ENCODE results near the gene SPC24. TPM values are rescaled to one million over a fixed set of nuclear protein-coding genes. Genes with fewer than 3 reads are reported as not detected.

Gene SPC24
- total and polyA plus RNA-seq, 2 donors (not counting 3 experiments of a cell fraction or from before 2014, with no cell fraction given): 19.8 to 70.0 TPM

DNA sequence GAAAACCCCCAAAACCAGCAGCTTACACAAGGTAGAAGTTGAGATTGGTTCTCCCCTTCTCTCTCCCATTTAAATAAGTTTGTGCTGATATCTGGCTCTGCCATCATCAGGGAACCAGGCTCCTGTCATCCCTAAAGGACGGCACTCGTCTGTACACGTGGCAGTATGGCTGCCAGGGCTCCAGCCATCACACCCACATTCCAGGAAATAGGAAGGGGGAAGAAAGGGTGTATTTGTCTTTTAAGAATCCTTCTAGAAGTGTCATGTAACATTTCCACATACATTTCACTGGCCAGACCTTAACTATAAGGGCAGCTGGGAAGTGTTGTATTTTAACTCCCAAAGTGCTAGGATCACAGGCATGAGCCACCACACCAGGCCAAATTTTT is 10.1 kb downstream of the SPC24 start:
- FAIRE-seq (no peak), DNase-seq (ENCODE audit: low read depth, low spot score) (no peak)
- H2AFZ ChIP-seq (ENCODE audit: low read depth, low read length): no peak overlapping the region
- TF ChIP-seq EZH2 (IDR thresholded peaks at IDR 0.05; ENCODE audit: borderline replicate concordance, low read depth, low read length, severe bottlenecking) (no peak), CTCF (IDR thresholded peaks at IDR 0.05; ENCODE audit: extremely low read depth in 1 of 2, insufficient read depth in 1 of 2, low read depth in 1 of 2, low read length in 2 of 2) (no peak), GATA2 (IDR thresholded peaks at IDR 0.05; ENCODE audit: insufficient read depth, insufficient read length, low read depth, low read length) (no peak), FOS (IDR thresholded peaks at IDR 0.05; ENCODE audit: borderline replicate concordance, insufficient read depth, low read length) (no peak)
- ChIA-PET POLR2A (no interaction called here), CTCF (no interaction called here)
- peaks cover 5% of the 10 kb centered on the region for H3K79me2 ChIP-seq (ENCODE audit: control insufficient read depth, insufficient read depth, low read length)
- H3K9me1 ChIP-seq (replicated peaks; ENCODE audit: control insufficient read depth, extremely low read depth, insufficient read depth, low read length): no peaks in the 10 kb centered on the region
- no peaks in the 10 kb centered on the region for H3K9me3 ChIP-seq (replicated peaks; ENCODE audit: control insufficient read depth, insufficient read depth, low read length)
- no peak overlapping the region for H3K27ac ChIP-seq (ENCODE audit: insufficient read depth, low read depth, low read length)
- no peak overlapping the region for H3K4me2 ChIP-seq (ENCODE audit: insufficient read depth, low read length)
- no peak overlapping the region for H3K9ac ChIP-seq (replicated peaks; ENCODE audit: extremely low read depth, insufficient read depth, low read length)
- no peaks in the 10 kb centered on the region for H3K36me3 ChIP-seq (ENCODE audit: control insufficient read depth in 2 of 2, extremely low read depth in 1 of 2, insufficient read depth in 2 of 2, low read length in 2 of 2)
- H3K27me3 ChIP-seq (ENCODE audit: control insufficient read depth in 2 of 2, insufficient read depth in 2 of 2, low read length in 2 of 2): no peaks in the 10 kb centered on the region
- no TSS peak for BruUV-seq (replicated peaks)
- dilution Hi-C loops (cut with MboI; ENCODE audit: extremely low pct_ligation_motif_present, low sequenced_read_pairs): no loop called here
- intact Hi-C loops (cut with micrococcal nuclease): no loop called here
- H4K20me1 ChIP-seq (replicated peaks; ENCODE audit: control insufficient read depth, extremely low read depth, insufficient read depth, low read length): no peaks in the 10 kb centered on the region
- H3K4me1 ChIP-seq (ENCODE audit: control insufficient read depth, extremely low read depth, insufficient read depth, low read length): peaks cover 23% of the 10 kb centered on the region
- H3K4me3 ChIP-seq (replicated peaks in 1 of 3; ENCODE audit: insufficient read depth in 1 of 3, low read depth in 1 of 3, low read length in 3 of 3): no peak overlapping the region

Data from endothelial cell of umbilical vein (primary cell).